ENCODE measurements around the gene WHAMM. TPM values are rescaled to one million over a fixed set of nuclear protein-coding genes. Genes with fewer than 3 reads are reported as not detected.

The WHAMM gene
- total and polyA plus RNA-seq, 2 experiments from 2014 or later = 3.0 to 3.6 TPM

GRCh38 chr15:82845686-82846085, 36.3 kb downstream of the WHAMM start:
- no peaks in the 10 kb centered on the region for H3K9me2 ChIP-seq (ENCODE audit: insufficient read depth)
- no peak overlapping the region for H3K4me2 ChIP-seq (ENCODE audit: unreplicated experiment)
- peaks cover 4% of the 10 kb centered on the region for H3K4me1 ChIP-seq (ENCODE audit: insufficient read depth)
- no peaks in the 10 kb centered on the region for H3K36me3 ChIP-seq (ENCODE audit: low read depth)
- H2AFZ ChIP-seq = no peak overlapping the region
- no peaks in the 10 kb centered on the region for H3K9me3 ChIP-seq (ENCODE audit: low read depth)
- WGBS, 2 experiments (ENCODE audit: low coverage in 1 of 2, low lambda C conversion rate in 2 of 2, missing lambda C conversion rate in 2 of 2) = 64 to 70% methylated on average over 7 of the region's 7 CpGs
- H3F3A ChIP-seq (ENCODE audit: insufficient read depth) = peaks cover 9% of the 10 kb centered on the region; the same call in 1 of the 2 replicates
- no peaks in the 10 kb centered on the region for H3K27me3 ChIP-seq (replicated peaks; ENCODE audit: insufficient read depth)
- DNase-seq = no peak
- TF ChIP-seq EZH2phosphoT487 (IDR thresholded peaks at IDR 0.05; ENCODE audit: insufficient read depth, low read depth) (no peak), EZH2 (IDR thresholded peaks at IDR 0.05; ENCODE audit: insufficient read depth, poor library complexity, severe bottlenecking) (no peak)
- in situ Hi-C loops (cut with MboI) = no loop called here
- no peak overlapping the region for H3K4me3 ChIP-seq
- no peaks in the 10 kb centered on the region for H4K20me1 ChIP-seq (ENCODE audit: insufficient read depth)
- H3K79me2 ChIP-seq (ENCODE audit: insufficient read depth) = no peaks in the 10 kb centered on the region
- H3K27ac ChIP-seq = no peak overlapping the region
- no peak overlapping the region for H3K9ac ChIP-seq

GRCh38 chr15:82846621-82847020, 37.2 kb downstream of the WHAMM start:
- H3K9me2 ChIP-seq (ENCODE audit: insufficient read depth) = no peaks in the 10 kb centered on the region
- WGBS, 2 experiments (ENCODE audit: low coverage in 1 of 2, low lambda C conversion rate in 2 of 2, missing lambda C conversion rate in 2 of 2) = 96% methylated on average over 4 of the region's 4 CpGs
- no peak overlapping the region for H3K27ac ChIP-seq
- DNase-seq = no peak
- no peak overlapping the region for H3K4me2 ChIP-seq (ENCODE audit: unreplicated experiment)
- peaks cover 4% of the 10 kb centered on the region for H3K4me1 ChIP-seq (ENCODE audit: insufficient read depth)
- H4K20me1 ChIP-seq (ENCODE audit: insufficient read depth) = no peaks in the 10 kb centered on the region
- no peaks in the 10 kb centered on the region for H3K9me3 ChIP-seq (ENCODE audit: low read depth)
- no peak overlapping the region for H3K9ac ChIP-seq
- no peak overlapping the region for H2AFZ ChIP-seq
- H3K79me2 ChIP-seq (ENCODE audit: insufficient read depth) = no peaks in the 10 kb centered on the region
- no peaks in the 10 kb centered on the region for H3K27me3 ChIP-seq (replicated peaks; ENCODE audit: insufficient read depth)
- H3K4me3 ChIP-seq = no peak overlapping the region
- in situ Hi-C loops (cut with MboI) = no loop called here
- H3K36me3 ChIP-seq (ENCODE audit: low read depth) = no peaks in the 10 kb centered on the region
- no peak for TF ChIP-seq EZH2 (IDR thresholded peaks at IDR 0.05; ENCODE audit: insufficient read depth, poor library complexity, severe bottlenecking)
- peaks cover 4% of the 10 kb centered on the region; the same call in 1 of the 2 replicates for H3F3A ChIP-seq (ENCODE audit: insufficient read depth)

- no peak overlapping the region for H2AFZ ChIP-seq
- in situ Hi-C loops (cut with MboI) = no loop called here
- 46 to 51% methylated on average over 7 to 8 of the region's 8 CpGs for WGBS, 2 experiments (ENCODE audit: low coverage in 1 of 2, low lambda C conversion rate in 2 of 2, missing lambda C conversion rate in 2 of 2)
- H3F3A ChIP-seq (ENCODE audit: insufficient read depth) = peaks cover 4% of the 10 kb centered on the region; the same call in 1 of the 2 replicates
- DNase-seq = peak; percentile 19
- H3K4me3 ChIP-seq = no peak overlapping the region
- H3K9ac ChIP-seq = no peak overlapping the region
- H3K9me3 ChIP-seq (ENCODE audit: low read depth) = no peaks in the 10 kb centered on the region
- no peak for TF ChIP-seq EZH2phosphoT487 (IDR thresholded peaks at IDR 0.05; ENCODE audit: insufficient read depth, low read depth)
- no peaks in the 10 kb centered on the region for H3K79me2 ChIP-seq (ENCODE audit: insufficient read depth)
- no peaks in the 10 kb centered on the region for H3K9me2 ChIP-seq (ENCODE audit: insufficient read depth)
- H3K4me2 ChIP-seq (ENCODE audit: unreplicated experiment) = no peak overlapping the region
- H4K20me1 ChIP-seq (ENCODE audit: insufficient read depth) = no peaks in the 10 kb centered on the region
- H3K27ac ChIP-seq = no peak overlapping the region
- H3K4me1 ChIP-seq (ENCODE audit: insufficient read depth) = peaks cover 4% of the 10 kb centered on the region
- H3K27me3 ChIP-seq (replicated peaks; ENCODE audit: insufficient read depth) = no peaks in the 10 kb centered on the region
- H3K36me3 ChIP-seq (ENCODE audit: low read depth) = no peaks in the 10 kb centered on the region
Measured at GRCh38 chr15:82847703-82848102, 38.3 kb downstream of the WHAMM start.

- in situ Hi-C loops (cut with MboI) = no loop called here
- no peak overlapping the region for H2AFZ ChIP-seq
- H3K4me1 ChIP-seq (ENCODE audit: insufficient read depth) = peaks cover 4% of the 10 kb centered on the region
- TF ChIP-seq EZH2phosphoT487 (IDR thresholded peaks at IDR 0.05; ENCODE audit: insufficient read depth, low read depth) (no peak), EZH2 (IDR thresholded peaks at IDR 0.05; ENCODE audit: insufficient read depth, poor library complexity, severe bottlenecking) (no peak)
- no peaks in the 10 kb centered on the region for H3K9me3 ChIP-seq (ENCODE audit: low read depth)
- no peaks in the 10 kb centered on the region for H3K36me3 ChIP-seq (ENCODE audit: low read depth)
- peaks cover 4% of the 10 kb centered on the region; the same call in 1 of the 2 replicates for H3F3A ChIP-seq (ENCODE audit: insufficient read depth)
- 81 to 82% methylated on average over 9 of the region's 9 CpGs for WGBS, 2 experiments (ENCODE audit: low coverage in 1 of 2, low lambda C conversion rate in 2 of 2, missing lambda C conversion rate in 2 of 2)
- no peaks in the 10 kb centered on the region for H3K9me2 ChIP-seq (ENCODE audit: insufficient read depth)
- no peak overlapping the region for H3K27ac ChIP-seq
- H4K20me1 ChIP-seq (ENCODE audit: insufficient read depth) = no peaks in the 10 kb centered on the region
- no peaks in the 10 kb centered on the region for H3K27me3 ChIP-seq (replicated peaks; ENCODE audit: insufficient read depth)
- H3K4me3 ChIP-seq = no peak overlapping the region
- DNase-seq = no peak
- no peak overlapping the region for H3K4me2 ChIP-seq (ENCODE audit: unreplicated experiment)
- no peak overlapping the region for H3K9ac ChIP-seq
- H3K79me2 ChIP-seq (ENCODE audit: insufficient read depth) = no peaks in the 10 kb centered on the region
Measured at GRCh38 chr15:82848241-82848993, 39.0 kb downstream of the WHAMM start.
